ENCODE data around the gene LOXL4.
"Not testable (repeated sequence)": the region's sequence is repeated elsewhere in the genome, so short reads cannot be mapped to it uniquely, and the experiment has no call there.

The LOXL4 gene

GRCh38 chr10:98240524-98240923, 27.5 kb downstream of the LOXL4 start:
- DNase-seq: no peak

GRCh38 chr10:98238391-98238790, 29.6 kb downstream of the LOXL4 start:
- no peak for DNase-seq

- no peak for DNase-seq
Observed at GRCh38 chr10:98236862-98237261, 31.1 kb downstream of the LOXL4 start.

GRCh38 chr10:98235846-98236245, 32.1 kb downstream of the LOXL4 start:
- no peak for DNase-seq

- DNase-seq: no peak
Observed at GRCh38 chr10:98231417-98231816, 36.6 kb downstream of the LOXL4 start.

GRCh38 chr10:98228266-98228665, 39.7 kb downstream of the LOXL4 start:
- DNase-seq: not testable (repeated sequence)

- not testable (repeated sequence) for DNase-seq
Observed at GRCh38 chr10:98227713-98228112, 40.3 kb downstream of the LOXL4 start.

GRCh38 chr10:98226508-98227144, 41.4 kb downstream of the LOXL4 start:
- DNase-seq: no peak

- DNase-seq: no peak
Observed at GRCh38 chr10:98224996-98225395, 43.0 kb downstream of the LOXL4 start.

- no peak for DNase-seq
Observed at GRCh38 chr10:98224509-98224908, 43.5 kb downstream of the LOXL4 start.

- no peak for DNase-seq
Observed at GRCh38 chr10:98223874-98224273, 44.1 kb downstream of the LOXL4 start.

GRCh38 chr10:98217801-98218200, 50.2 kb downstream of the LOXL4 start:
- no peak for DNase-seq

- DNase-seq: no peak
Observed at GRCh38 chr10:98215373-98215772, 52.6 kb downstream of the LOXL4 start.

- no peak for DNase-seq
Observed at GRCh38 chr10:98213740-98214139, 54.3 kb downstream of the LOXL4 start.

- no peak for DNase-seq
Observed at GRCh38 chr10:98212196-98212595, 55.8 kb downstream of the LOXL4 start.

- no peak for DNase-seq
Observed at GRCh38 chr10:98209441-98209840, 58.6 kb downstream of the LOXL4 start.

GRCh38 chr10:98208925-98209324, 59.1 kb downstream of the LOXL4 start:
- DNase-seq: no peak

- no peak for DNase-seq
Observed at GRCh38 chr10:98205351-98205750, 62.6 kb downstream of the LOXL4 start.

- DNase-seq: no peak
Observed at GRCh38 chr10:98202378-98202777, 65.6 kb downstream of the LOXL4 start.

- DNase-seq: no peak
Observed at GRCh38 chr10:98201760-98202159, 66.2 kb downstream of the LOXL4 start.

Measured in CD4-positive, alpha-beta T cell treated with Interferon alpha-2 for 1 hour (primary cell).